IPS DF 4.7 (cell line): ENCODE measurements around the gene RFPL1.
"Not testable (repeated sequence)": the region's sequence is repeated elsewhere in the genome, so short reads cannot be mapped to it uniquely, and the experiment has no call there.

ENCODE experiments used
- DNase-seq: peaks from one replicate; pipeline ENCODE4 v3.0.0-alpha.2; 2013; ENCODE audit warnings: low spot score; ENCODE audit errors: extremely low read depth

The RFPL1 gene

DNA sequence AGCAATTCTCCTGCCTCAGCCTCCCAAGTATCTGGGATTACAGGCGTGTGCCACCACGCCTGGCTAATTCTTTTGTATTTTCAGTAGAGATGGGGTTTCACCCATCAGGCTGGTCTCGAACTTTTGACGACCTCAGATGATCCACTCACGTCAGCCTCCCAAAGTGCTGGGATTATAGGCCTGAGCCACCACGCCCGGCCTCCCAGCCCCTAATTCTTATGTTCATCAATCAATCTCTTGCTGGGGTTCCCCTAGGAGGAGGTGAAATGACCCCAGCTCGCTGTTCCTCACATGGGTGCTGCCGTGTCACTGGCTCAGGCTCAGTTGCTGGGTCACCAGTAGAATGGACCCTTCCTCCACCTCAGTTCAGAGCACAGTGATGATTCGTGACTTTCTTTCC is at the start of gene RFPL1:
RFPL1 (plus strand) TSS at position 301 of the 400 bp plus-strand sequence.
- DNase-seq = not testable (repeated sequence)

DNA sequence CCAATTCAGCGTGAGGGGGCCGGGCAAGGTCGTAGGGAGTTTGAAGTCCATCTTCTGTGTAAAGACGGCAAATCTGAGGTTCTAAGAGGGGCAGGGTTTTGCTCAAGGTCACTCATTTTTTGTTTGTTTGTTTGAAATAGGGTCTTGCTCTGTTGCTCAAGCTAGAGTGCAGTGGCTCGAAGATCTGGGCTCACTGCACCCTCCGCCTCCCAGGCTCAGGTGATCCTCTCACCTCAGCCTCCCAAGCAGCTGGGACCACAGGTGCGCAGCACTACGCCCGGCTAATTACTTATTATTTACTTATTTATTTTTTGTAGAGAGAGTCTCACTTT is 49.7 kb upstream of the RFPL1 start:
- no peak for DNase-seq

DNA sequence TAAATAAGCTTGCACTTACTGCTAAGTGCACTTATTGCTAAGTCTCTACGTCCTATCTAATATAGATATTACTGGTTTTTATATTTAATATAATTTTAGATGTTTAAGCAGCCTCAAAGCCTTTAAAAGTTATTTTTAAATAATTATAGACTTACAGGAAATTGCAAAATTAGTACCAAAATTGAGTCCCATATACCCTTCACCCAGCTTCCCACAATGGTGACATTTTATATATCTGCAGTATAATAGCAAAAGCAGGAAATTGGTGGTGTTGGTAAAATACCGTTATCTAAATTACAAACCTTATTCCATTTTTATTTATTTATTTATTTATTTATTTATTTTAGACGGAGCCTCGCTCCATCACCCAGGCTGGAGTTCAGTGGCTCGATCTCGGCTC is 48.1 kb upstream of the RFPL1 start:
- DNase-seq = no peak

DNA sequence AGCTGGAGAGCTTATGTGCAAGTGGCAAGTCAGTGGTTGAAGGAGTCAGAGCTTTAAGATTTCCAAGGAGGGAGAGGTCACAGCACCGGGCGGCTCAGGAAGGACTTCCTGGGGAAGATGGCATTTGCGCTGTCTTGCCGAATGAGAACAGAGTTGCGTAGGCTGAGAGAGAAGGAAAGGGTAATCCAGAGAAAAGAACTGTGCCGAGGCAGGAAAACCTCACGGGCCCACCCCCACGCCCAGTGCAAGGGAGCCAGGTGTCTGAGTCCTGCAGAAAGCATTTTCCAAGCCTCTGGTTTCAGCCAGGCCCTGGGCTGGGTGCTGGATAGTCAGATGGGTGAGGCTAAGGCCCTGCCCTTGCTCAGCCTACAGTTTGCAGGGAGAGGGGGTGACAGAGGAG is 46.8 kb upstream of the RFPL1 start:
- DNase-seq = no peak

DNA sequence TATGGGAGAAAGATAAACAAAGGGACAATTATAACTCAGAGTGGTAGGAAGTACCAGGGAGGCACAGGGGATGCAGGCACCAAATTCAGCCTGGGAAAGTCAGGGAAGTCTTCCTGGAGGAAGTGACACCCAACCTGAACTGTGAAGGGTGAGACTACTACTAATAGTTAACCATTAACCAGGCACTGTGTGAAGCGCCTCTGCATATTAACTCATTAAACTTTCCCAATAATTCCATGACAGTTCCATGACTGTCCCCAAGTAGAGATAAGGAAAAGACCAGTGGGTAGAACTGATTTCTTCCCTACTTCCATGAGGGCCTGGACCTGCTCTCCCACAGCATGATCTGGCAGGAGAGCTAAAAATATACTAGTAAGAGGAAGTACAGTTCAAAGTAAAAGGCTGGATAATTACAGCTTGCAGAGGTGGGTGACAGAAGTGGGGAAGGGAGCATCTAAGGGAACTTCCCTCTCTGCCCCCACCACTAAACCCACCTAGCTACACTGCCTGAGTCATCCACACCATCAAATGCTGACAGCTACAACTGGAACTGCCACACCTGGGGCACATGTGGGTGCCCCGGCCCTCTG is 45.3 kb upstream of the RFPL1 start:
- DNase-seq = no peak

DNA sequence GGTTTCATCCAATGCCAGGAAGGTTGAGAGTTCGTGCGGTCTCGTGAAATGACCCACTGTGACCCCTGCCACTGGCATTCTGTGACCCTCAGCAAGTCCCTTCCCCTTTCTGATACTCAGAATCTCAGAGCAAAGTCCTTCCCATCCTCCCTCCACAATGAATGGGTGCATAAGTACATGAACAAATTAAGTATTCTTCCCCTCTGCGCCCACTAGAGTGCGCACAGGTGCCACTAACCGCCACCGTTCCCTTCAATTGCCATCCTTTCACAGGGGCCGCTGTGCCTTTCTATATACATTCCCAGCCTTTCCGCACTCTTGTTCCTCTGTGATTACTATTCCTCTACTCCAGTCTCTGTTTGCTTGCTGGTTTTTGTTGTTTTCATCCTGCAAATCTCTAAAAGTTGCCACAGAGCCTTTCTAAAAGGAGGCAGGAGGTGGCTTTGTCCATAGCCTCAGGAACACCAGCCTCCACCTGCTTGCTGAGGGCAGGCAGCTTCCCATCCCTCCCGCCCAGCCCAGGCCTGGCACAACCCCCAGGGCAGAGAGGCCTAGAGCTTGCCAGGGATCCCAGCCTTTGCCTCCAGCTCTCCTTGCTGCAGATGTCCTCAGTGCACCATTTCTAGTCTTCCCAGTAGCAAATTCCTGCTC is 43.3 kb upstream of the RFPL1 start:
- DNase-seq = peak; percentile 62

DNA sequence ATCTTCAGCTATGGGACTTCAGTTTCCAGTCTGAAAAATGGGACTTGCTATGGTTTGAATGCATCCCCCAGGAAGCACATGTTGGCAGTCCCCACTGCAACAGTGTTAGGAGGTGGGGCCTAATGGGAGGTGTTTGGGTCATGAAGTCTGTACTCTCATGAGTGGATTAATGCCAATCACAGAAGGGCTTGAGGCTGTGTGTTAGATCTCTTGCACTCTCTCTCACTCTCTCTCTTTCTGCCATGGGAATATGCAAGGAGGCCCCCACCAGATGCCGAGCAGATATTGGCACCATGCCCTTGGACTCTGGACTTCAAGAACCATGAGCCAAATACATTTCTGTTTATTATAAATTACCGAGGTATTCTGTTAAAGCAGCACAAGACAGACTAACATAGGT is 42.3 kb upstream of the RFPL1 start:
- no peak for DNase-seq

DNA sequence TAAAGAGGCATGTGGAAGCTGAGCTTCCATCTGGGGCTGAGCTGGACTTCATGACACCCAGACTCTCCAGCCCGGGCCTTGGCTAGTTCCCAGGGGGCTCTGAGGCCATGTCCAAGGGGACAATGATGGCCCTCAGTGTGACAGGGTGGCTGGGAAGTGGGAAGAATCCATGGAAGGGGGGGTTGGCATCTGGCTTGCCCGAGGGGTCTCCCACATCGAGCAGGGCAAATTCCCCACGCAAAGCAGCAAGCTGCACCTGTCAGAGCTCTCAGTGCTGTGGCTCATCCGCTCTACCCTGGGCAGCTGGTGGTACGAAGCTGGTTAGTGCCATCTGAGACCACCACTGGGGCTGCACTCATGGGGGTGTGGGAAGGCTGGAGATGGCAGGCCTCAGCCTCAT is 40.6 kb upstream of the RFPL1 start:
- no peak for DNase-seq

DNA sequence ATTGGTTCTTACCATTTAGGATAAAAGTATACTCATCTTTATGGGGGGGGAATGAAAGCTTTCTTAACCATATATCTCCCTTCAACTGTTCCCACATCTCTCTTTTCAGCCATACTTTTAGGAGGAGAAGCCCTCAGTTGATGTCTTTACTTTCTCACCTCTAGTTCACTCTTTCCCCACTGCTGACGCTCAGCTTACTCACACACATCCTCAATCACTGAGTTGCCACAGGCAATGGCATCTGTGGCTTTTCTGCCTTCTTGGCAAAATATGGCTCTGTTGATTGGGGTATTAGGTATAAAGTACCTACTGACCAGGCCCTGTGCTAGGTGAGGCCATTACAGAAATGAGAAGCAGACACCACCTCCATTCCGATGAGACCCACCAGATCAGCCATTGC is 37.8 kb upstream of the RFPL1 start:
- no peak for DNase-seq

DNA sequence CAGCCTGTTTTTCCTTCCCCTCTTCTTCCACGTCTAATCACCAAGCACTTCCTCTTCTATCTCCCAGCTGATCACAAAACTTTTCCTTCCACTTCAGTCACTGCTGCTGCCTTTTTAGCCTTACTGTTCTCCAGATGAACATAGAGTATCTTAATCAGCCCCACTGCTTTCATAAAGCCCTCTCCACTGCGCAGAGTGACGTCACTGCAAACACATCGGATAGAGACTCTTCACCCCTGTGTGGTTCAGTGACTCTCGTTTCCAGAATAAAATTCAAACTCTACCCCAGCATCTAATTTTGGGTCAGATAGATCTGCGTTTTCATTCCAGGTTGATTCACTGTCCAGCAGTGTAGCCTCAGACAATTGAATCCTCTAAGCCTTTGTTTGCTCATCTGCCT is 36.8 kb upstream of the RFPL1 start:
- not testable (repeated sequence) for DNase-seq

DNA sequence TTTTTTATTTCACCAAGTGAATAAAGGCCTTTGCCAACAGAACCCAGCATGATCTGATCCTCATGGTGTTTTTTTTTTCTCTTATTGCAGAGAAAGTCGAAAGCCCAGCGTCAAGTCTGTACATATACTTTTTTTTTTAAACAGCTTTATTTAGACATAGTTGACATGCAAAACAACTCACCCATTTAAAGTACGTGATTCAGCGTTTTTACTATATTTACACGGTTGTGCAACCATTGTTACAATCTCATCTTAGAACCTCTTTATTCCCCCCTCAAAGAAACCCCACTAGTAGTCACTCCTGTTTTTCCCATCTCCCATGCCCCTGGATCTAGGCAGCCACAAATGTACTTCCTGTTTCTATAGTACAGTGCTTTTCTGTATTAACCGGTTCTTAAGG is 29.4 kb upstream of the RFPL1 start:
- DNase-seq = no peak

DNA sequence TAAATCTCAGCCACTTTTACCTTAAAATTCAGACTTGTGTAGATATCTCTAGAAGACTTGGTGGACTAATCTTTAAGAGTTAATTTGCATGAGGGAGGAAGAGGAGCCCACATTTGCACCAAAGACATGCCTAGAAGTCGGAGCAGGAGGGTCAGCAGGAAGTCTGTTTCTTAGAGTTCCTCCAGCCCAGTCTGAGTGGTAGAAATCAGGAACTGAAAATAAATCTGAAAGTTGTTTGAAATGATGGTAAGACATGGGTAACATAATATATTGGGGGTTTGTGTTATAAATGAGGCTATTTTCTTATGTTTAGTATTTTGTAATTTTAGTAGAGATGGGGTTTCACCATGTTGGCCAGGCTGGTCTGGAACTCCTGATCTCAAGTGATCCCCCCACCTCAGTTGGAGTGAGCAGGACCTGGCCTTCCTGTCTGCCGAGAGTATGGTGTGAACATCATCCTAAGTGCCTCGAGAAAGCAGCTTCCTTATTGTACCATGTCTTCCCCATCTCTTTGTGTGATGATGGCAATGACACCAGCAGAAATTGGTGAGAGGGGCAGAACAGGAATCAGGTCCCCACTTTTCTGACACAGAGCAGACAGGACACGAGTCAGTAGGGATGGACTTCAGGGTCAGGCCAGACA is 26.7 kb upstream of the RFPL1 start:
- not testable (repeated sequence) for DNase-seq

DNA sequence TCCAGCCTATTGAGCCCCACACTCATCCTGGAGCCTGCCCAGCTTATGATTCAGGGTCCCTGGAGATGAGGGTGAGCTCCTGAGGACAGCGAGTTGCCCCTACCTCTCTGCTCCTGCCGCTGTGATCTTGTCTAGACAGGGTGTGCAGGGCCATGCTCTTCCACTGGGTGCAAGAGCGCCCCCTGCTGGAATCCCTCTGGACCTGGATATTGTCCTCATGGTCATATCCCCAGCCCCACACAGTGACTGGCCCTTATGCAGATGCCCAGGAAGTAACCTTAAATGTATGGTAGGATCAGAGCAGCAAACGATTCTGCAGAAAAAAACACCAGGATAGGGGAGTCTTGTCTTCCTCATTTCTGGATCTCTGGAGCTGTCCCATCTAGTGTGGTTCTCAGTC is 25.6 kb upstream of the RFPL1 start:
- not testable (repeated sequence) for DNase-seq

DNA sequence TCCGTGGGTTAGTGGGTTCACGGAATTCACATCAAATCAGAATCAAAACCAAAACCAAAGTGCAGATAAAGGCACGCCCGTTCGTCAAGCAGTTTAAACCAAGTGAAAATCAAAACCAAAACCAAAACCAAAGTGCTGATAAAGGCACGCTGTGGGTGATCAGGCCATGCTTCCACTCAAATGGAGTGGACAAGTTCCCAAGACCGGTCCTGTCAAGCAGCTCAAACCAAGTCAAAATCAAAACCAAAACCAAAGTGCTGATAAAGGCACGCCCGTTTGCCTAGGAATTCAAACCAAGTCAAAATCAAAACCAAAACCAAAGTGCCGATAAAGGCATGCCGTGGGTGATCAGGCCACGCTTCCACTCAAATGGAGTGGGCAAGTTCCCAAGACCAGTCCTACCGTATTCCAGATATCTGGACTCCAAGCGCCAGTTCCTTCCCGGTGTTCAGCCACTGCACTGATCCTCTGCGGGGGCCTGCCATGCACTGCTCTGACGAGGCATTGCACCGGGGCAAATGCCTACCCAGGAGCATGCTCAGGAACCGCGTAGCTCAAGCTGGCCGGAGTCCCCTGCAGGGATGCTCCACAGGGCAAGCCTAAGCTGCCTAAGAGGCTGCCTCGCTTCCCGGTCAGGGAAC is 23.3 kb upstream of the RFPL1 start:
- not testable (repeated sequence) for DNase-seq

DNA sequence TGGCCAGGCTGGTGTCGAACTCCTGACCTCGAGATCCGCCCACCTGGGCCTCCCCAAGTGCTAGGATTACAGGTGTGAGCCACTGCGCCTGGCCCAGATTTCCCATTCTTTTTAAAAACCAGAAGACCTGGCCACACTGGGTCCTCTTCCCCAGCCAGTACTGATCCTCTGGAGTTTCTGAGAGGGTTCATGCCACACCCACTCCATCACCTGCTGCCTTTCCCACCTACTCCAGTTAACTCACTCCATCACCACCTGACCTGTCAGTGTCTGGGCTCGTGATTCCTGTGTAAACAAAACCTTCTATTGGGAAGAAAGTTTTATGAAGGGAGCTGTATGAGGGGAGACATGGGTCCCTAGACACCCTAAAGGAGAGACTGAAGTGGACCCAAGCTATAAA is 19.7 kb upstream of the RFPL1 start:
- not testable (repeated sequence) for DNase-seq

DNA sequence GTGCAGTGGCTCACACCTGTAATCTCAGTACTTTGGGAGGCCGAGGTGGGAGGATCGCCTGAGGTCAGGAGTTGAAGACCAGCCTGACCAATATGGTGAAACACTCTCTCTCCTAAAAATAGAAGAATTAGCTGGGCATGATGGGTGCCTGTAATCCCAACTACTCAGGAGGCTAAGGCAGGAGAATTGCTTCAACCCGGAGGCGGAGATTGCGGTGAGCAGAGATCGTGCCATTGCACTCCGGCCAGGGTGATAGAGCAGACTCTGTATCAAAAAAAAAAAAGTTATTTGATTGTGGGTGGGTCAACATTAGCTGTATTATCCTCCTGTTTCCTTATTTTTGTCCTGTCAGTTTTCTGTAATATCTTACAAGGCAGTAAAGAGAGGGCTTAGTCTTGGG is 11.9 kb upstream of the RFPL1 start:
- no peak for DNase-seq

DNA sequence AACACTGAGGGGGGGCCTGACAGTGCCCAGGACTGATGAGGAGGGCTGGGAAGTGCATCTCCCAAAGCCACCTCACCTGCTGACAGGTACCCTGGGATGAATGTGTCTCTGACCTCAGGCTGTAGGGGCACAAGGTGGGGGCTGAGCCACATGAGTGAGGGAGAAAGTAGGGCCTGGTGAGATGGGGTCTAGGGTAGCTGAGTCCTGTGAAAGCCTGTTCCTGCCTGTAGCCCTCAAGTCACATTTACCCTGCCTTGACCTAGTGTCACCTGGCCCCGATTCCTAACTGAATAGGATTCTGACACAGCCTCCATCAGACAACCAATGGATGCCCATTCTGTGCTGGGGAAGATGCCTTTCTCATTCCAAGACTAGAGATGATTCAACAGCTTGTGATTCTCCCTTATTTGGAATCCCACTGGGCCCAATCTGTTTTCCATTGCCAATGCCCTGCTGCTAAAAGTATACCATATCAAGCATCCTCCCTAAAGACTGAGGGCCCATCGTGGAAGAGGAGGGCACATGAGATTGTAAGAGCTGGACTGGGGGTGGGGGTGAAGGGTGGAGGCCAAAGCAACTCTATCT is 11.1 kb upstream of the RFPL1 start:
- no peak for DNase-seq

DNA sequence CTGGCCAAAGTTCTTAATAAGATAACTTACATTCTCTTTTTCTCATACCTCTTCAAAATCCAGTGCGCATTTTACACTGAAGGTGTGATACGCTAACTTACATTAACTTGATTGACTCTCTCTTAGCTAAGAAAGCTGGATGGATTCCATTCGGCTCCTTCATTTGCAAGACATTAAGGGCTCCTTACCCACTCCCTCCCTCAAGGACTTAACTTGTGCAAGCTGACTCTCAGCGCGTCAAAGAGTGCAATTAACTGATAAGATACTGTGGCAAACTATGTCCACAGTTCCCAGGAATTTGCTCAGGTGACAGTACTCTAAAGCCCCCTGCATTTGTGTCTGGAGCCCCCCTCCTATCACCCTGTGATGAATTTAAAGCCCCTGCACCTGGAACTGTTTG is 6.4 kb upstream of the RFPL1 start:
- no peak for DNase-seq

DNA sequence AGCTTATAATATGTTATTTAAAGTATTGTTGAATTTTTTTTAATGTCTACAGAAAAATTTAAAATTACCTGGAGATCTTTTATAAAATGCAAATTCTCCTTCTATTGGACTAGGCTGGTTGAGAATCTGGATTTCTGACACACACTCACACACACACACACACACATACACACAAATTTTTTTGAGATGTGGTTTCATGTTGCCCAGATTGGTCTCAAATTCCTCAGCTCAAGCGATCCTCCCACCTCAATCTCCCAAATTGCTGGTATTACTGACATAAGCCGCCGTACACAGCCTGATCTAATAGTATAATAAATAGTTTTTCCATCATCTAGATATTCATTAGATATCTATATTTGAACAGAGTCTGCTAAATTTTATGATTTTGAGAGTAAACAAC is 4.5 kb upstream of the RFPL1 start:
- no peak for DNase-seq

DNA sequence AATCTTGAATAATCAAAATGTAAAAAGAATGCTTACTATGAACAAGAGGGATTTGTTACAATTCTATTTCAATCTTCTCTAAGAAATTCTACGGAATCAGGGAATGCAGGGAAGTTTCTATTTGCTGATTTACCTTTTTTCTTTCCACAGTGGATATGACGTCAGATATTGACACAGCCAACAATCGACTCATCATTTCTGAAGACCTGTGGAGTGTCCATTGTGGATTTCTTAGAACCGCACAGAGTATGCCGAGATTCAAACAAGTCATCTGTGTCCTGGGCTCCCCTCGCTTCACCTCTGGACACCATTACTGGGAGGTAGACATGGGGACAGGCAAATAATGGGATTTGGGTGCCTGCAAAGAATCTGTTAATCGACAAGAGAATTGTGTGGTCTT is 4.1 kb upstream of the RFPL1 start:
- DNase-seq = no peak

DNA sequence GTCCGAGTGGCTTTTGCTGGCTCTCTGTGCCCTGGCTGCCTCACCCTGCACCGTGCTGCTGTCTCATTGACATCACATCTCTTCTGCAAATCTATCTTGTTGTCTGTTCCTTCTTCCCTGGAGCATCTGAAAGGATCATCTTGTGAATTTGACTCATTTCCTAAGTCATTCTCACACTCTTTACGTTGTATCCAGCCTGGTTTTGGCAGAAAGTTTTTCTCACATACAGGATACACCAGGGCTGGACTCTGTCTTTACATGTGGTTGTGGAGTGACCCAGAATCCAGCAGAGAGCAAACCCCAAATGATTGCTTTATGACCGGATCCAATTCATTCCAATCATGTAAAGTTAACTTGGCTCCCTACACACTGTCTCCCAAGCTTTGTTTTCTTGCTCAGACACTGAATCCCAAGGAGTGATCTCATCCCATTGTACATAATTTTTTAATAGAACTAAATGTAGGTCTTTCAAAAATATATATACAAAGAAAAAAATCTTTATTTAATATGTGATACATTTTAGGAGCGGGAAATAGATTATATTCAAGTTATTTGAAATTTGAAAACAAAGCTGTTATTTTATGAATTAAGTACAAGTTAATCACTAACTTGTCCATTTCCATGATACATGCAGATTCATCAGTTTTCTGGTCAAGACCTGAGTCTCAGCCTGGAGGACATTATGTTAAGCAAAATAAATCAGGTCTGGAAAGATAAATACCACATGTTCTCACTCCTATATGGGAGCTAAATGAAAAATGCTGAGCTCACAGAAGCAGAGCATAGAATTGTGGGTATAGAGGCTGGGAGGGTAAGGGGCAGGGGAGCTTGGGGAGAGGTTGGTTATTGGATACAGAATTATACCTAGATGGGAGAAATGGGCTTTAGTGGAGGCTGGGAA is 2.9 kb upstream of the RFPL1 start:
- DNase-seq = no peak
